T-helper 17 cell (primary cell): ENCODE measurements around the gene SPDYE4. TPM values are rescaled to one million over a fixed set of nuclear protein-coding genes. Genes with fewer than 3 reads are reported as not detected.
A peak's percentile ranks its signal among the peaks of the same experiment; 100 is the strongest.
"Not testable (repeated sequence)": the region's sequence is repeated elsewhere in the genome, so short reads cannot be mapped to it uniquely, and the experiment has no call there.

ENCODE experiments used
- ATAC-seq: fragments of 150-1000 bp; cut with Tn5 transposase; 2 replicates; pipeline ENCODE4 v1.10.0; 2021; ENCODE audit warnings: mild to moderate bottlenecking, moderate library complexity
- DNase-seq, 3 donors: peaks; one replicate each; pipeline versions ENCODE4 v3.0.0 to v3.0.0-alpha.2; 2020 to 2021
- H3K9me3 ChIP-seq: one replicate; pipeline ENCODE4 v1.7.0; 2013; ENCODE audit warnings: low read length, mild to moderate bottlenecking; ENCODE audit not compliant: control insufficient read depth, poor library complexity, severe bottlenecking
- H3K27ac Mint-ChIP-seq: one replicate; pipeline ENCODE4 v1.8.0; 2022; ENCODE audit warnings: mild to moderate bottlenecking, moderate library complexity, mixed read lengths
- H3K27me3 Mint-ChIP-seq: one replicate; pipeline ENCODE4 v1.8.0; 2022; ENCODE audit warnings: mixed read lengths
- H3K36me3 Mint-ChIP-seq: one replicate; pipeline ENCODE4 v1.8.0; 2022; ENCODE audit warnings: low read depth, mixed read lengths
- H3K4me1 Mint-ChIP-seq: one replicate; pipeline ENCODE4 v1.8.0; 2022; ENCODE audit warnings: mild to moderate bottlenecking, mixed read lengths
- H3K4me3 Mint-ChIP-seq: one replicate; pipeline ENCODE4 v1.8.0; 2022; ENCODE audit warnings: mild to moderate bottlenecking, moderate library complexity, mixed read lengths
- total RNA-seq, 4 donors: library from RNA in 2 of 4; stranded (reverse) in 2 of 4; gene quantifications; one replicate each; pipeline ENCODE4 v1.2.3 and lab custom pipeline; 2022 to 2026

The SPDYE4 gene, protein sequence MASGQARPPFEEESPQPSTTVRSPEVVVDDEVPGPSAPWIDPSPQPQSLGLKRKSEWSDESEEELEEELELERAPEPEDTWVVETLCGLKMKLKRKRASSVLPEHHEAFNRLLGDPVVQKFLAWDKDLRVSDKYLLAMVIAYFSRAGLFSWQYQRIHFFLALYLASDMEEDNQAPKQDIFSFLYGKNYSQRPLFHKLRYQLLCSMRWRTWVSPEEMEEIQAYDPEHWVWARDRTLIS
- not detected for total RNA-seq
- total RNA-seq (lab: John Stamatoyannopoulos, UW), result 0 reads per million in 2 donors

DNA sequence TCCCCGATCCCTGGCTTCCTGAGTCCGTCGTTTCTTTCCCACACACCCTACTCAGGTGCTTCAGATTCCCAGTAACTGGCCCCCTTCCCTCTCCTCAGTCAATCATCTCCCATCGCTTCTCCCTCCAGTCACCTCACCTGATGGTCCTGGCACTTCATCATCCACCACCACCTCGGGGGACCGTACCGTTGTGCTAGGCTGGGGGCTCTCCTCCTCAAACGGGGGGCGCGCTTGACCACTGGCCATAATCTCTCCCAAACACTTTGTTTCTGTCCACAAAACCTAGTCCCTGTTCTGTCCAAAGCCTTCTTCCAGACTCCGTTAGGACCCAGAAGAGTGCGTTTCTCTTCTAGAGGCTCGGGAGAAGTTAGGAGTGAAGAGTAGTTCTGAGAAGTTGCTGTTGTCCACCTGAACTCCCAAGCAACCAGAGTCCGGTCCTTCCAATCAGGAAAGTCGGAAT, at the start of gene SPDYE4:
Gene SPDYE4, minus strand, starts transcription at position 410 of the 460 bp plus-strand sequence. Its CDS starts 164 bp downstream, at position 246.
- peak within 1 kb of the TSS; percentile 15 for H3K4me3 Mint-ChIP-seq
- ATAC-seq (no peak), DNase-seq (no peak)
- peaks cover 3% of the 10 kb centered on the region for H3K4me1 Mint-ChIP-seq
- peaks cover 17% of the 10 kb centered on the region for H3K36me3 Mint-ChIP-seq
- no peak within 1 kb of the TSS for H3K27ac Mint-ChIP-seq
- peaks cover 71% of the 10 kb centered on the region for H3K27me3 Mint-ChIP-seq
- H3K9me3 ChIP-seq, result no peaks in the 10 kb centered on the region

DNA sequence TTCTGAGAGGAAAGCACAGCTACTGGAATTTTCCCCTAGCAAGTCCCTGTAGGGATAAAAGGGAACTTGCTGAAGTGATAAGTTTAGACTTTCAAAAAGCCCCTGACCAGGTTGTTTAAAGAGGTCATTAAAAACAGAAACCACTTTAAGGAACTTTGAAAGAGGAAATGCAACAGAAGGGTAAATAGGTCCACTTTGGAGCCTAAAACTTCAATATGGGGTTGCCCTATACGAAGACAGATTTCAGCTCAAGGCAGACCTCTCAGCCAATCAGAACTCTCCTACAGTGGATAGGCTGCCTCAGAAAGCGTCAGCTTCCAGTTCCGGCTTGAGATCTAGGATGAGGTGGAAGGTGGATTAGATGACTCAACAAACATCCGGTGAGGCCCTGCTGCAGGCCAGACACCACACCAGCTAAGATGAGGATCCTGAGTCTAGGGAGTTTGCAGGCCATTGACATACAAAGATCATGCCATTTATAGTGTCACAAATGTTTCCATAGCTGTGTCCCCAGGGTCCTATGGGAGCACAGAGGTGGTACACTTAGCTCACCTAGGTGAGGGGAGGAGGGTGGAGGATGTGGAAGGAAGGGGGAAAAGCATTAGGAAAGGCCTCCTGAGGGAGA, 48.7 kb upstream of the SPDYE4 start:
- H3K9me3 ChIP-seq, result peaks cover 3% of the 10 kb centered on the region
- H3K4me3 Mint-ChIP-seq, result no peak overlapping the region
- peak overlapping the region; percentile 71 for H3K27ac Mint-ChIP-seq
- ATAC-seq (peak; percentile 82), DNase-seq (no peak)
- H3K36me3 Mint-ChIP-seq, result peaks cover 4% of the 10 kb centered on the region
- H3K27me3 Mint-ChIP-seq, result no peaks in the 10 kb centered on the region
- H3K4me1 Mint-ChIP-seq, result peaks cover 5% of the 10 kb centered on the region

DNA sequence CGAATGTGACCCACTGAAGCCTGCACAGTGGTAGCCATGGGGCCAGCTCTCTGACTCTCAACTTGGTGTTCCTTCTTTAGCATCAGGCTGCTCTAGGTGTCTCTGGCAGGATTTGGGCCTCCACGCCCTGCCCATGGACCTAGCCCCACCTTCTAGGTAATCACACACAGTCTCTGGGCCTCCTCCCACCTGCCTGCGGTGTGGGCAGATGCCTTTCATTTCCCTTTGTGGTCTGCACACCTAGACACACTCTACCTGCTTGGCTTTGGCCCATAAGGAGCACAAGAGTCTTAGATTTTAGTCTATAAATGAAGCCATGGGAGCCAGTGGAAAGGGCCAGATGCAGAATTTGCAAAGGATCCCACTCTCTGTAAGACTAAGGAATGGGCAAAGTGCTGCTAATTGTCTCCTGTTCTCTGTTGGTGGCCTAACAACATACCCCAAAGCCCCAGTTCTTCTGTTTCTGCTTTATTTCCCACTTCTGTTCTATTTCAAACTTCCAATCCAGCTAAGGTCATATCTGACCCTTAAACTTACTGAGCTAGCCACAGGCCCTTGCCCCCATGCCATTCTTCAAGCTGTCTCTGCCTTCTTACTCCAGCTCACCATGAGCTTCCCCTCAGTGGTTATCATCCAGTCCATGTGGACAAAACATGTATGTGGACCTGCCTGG, 48.0 kb upstream of the SPDYE4 start:
- peaks cover 3% of the 10 kb centered on the region for H3K9me3 ChIP-seq
- DNase-seq (no peak), ATAC-seq (peak; percentile 52)
- peaks cover 4% of the 10 kb centered on the region for H3K36me3 Mint-ChIP-seq
- peak overlapping the region; percentile 71 for H3K27ac Mint-ChIP-seq
- no peaks in the 10 kb centered on the region for H3K27me3 Mint-ChIP-seq
- no peak overlapping the region for H3K4me3 Mint-ChIP-seq
- peaks cover 5% of the 10 kb centered on the region for H3K4me1 Mint-ChIP-seq

DNA sequence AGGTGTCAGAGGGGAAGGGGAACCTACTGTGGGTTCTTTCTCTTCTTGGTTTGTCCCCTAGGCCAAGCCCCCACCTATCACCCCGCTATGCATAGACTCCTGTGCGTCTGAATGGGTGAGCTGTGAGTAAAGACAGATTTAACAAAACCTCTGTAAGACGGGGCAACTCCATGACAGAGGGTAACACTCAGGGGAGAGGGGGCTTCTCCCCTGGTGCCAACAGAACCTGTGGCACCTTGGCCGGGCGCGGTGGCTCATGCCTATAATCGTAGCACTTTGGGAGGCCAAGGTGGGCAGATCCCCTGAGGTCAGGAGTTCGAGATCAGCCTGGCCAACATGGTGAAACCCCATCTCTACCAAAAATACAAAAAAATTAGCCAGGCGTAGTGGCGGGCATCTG, 47.0 kb upstream of the SPDYE4 start:
- not testable (repeated sequence) for ATAC-seq, H3K36me3 Mint-ChIP-seq, H3K4me3 Mint-ChIP-seq, H3K27me3 Mint-ChIP-seq, H3K9me3 ChIP-seq, DNase-seq, H3K4me1 Mint-ChIP-seq, H3K27ac Mint-ChIP-seq

DNA sequence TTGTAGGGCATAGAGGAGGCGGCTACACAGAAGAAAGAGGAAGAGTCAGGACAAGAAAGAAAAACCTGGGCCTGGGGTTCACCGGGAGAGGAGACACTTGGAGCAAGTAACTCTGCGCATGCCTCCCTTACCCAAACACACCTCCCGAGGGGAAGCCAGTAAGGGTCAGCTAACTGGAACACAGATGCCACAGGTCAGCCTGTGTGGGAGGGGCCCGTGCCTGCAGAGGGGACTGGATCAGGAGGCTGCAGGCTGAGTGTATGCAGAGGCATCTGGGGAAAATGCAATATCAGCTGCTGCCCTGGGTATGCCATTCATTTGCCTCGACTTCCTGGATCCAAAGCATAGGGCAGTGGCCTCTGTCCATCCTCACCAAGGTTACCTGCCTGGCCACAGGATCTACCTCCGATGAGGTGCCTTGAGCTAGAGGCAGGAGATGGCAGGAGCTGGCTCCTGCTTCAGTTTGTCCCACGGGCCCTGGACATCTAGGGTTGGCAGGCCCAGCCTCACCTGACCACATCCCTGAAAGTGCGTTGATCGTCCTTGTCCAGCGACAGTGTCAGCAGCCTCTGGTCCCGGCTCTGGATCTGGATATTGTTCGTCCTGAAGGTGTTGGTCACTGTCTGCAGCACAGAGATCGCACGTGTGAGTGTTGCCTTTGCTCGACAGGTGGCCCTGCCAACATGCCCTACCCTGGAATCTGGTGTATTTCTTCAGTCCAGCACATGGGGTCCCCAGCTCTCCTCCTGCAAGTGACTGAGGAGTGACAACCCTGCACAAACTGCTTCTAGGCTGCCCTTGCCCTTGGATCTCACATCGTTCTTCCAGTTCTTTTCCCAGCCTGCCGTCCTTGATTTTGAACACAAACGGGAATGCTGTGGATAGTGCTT, 45.4 kb upstream of the SPDYE4 start:
- no peak overlapping the region for H3K27ac Mint-ChIP-seq

DNA sequence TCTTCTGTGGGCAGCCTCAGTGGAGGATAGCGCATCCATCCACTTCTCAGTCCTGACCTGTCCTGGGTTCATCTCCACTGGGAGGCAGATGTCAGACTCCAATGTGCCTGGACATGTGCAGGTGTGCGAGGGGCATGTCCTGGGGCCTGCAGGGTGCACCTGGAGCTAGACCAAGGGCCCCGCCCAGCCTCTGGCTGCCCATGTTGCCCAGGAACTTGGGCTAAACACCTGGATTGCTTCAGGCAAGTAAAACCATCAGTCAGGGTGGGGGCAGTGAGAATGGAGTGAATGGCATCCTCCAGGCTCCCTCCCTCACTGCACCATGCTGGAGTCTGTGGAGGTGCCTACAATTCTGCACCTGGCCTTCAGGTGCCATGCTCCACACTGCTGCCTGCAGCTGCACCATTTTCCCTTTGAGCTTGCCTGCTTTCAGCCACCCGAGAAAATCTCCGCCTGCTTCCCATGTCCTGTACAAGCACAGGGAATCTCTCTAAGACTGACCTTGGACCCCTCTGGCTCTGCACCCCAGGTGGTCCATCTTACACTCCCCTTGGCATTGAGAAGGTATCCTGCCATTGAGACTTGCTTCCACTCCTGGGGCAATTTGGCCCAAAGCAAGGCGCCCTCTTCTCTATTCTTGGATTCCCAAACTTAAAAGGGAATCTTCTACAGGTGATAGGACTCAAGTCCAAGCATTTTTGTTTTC, 42.9 kb upstream of the SPDYE4 start:
- Mint-ChIP-seq H3K4me1 (peaks cover 2% of the 10 kb centered on the region), H3K36me3 (no peaks in the 10 kb centered on the region), H3K27ac (no peak overlapping the region), H3K4me3 (no peak overlapping the region), H3K27me3 (peaks cover 9% of the 10 kb centered on the region)
- DNase-seq (no peak), ATAC-seq (no peak)
- no peaks in the 10 kb centered on the region for H3K9me3 ChIP-seq

More for the DNA sequence above, 45.4 kb upstream of the SPDYE4 start:
- peaks cover under 1% of the 10 kb centered on the region for H3K9me3 ChIP-seq
- no peaks in the 10 kb centered on the region for H3K27me3 Mint-ChIP-seq
- DNase-seq, result no peak
- H3K4me3 Mint-ChIP-seq, result no peak overlapping the region
- peaks cover 2% of the 10 kb centered on the region for H3K36me3 Mint-ChIP-seq
- peaks cover 5% of the 10 kb centered on the region for H3K4me1 Mint-ChIP-seq
- ATAC-seq, result no peak

DNA sequence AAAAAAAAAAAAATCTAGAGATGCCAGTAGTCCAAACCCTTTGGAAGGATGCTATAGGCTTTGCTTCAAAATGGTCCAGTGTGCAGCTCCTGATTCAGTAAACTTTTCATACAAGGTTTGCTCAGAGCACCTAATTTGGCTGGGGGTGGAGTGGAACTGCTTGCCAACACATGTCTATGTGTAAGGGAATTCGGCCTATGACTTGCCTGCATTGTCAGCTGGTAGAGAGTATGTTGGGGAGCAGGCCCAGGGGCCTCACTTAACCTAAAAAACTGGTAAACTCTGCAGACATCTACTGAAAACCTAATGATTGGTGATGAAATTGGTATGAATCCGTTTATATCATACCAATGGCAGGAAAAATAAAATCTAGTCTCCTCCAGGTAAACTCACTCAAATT, 42.3 kb upstream of the SPDYE4 start:
- DNase-seq, result no peak
- H3K4me1 Mint-ChIP-seq, result peaks cover under 1% of the 10 kb centered on the region
- peaks cover 9% of the 10 kb centered on the region for H3K27me3 Mint-ChIP-seq
- no peak overlapping the region for H3K4me3 Mint-ChIP-seq
- H3K36me3 Mint-ChIP-seq, result no peaks in the 10 kb centered on the region
- no peaks in the 10 kb centered on the region for H3K9me3 ChIP-seq
- H3K27ac Mint-ChIP-seq, result no peak overlapping the region
- ATAC-seq, result no peak

DNA sequence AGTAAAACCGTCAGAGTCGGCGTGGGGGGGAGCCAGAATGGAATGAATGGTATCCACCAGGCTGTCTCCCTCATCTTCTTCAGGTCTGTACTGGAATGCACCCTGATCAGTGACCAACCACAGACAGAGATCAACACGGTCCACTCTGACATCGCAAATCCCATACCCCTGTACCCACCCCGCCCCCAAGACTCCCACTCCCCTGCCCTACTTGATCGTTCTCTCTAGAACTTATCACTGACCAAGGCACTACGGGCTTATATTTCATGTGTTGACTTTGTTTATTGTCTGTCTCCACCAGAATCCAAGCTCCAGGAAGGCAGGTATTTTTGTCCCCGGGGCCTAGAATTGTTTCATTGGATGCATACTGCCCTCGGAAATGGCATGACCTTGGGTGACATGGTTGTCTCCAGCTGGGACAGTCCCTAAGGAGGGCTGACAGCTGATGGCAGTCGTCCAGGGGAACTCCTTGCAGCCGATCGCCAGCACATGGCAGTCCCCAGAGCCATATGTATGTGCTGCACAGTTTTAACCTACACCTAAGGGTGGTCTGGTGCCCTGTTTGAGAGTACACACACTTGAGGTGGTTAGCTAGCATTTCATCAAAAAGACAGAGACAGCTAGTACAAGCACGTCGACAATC, 41.3 kb upstream of the SPDYE4 start:
- Mint-ChIP-seq H3K4me1 (no peaks in the 10 kb centered on the region), H3K27me3 (peaks cover 15% of the 10 kb centered on the region), H3K36me3 (no peaks in the 10 kb centered on the region), H3K4me3 (no peak overlapping the region), H3K27ac (no peak overlapping the region)
- ATAC-seq (no peak), DNase-seq (no peak)
- H3K9me3 ChIP-seq, result no peaks in the 10 kb centered on the region

DNA sequence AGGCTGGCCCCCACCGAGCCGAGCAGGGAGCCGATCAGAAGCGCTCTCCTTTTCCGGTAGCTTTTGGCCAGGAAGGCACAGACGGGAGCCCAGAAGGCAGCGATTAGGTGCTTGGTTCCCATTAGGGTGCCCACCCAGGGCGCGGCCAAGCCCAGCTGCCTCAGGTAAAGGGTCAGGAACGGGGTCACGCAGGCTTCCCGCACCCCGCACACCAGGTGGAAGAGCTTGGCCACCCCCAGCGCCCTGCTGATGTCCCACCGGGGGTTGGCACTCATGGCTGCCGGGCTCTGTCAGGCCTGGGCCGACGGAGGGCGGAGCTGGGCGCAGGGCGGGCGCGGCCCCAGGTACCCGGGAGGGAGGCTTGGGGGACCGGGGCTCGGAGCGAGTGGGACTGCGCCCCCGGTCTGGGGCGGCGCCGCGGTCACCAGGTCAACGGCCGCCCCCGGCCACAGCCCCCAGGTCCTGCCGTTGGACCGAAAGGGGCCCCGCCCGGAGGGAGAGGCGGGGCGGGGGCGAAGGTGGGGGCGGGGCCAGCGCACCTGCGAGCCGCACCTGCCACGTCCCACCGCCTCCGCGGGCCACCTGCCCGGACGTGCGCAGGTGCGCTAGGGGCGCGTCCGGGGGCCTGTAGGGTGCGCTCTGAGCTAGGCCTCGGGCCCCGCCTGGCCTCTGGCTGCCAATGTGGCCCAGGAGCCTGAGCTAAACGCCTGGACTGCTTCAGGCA, 40.7 kb upstream of the SPDYE4 start, which contains the start of gene MFSD6L:
Gene MFSD6L, minus strand, starts transcription at position 520 of the 724 bp plus-strand sequence. Its CDS starts 245 bp downstream, at position 275.
- peak; percentile 27 for ATAC-seq
- no peak within 1 kb of the TSS for H3K27ac Mint-ChIP-seq
- no peak within 1 kb of the TSS for H3K4me3 Mint-ChIP-seq
- DNase-seq, result no peak
- H3K4me1 Mint-ChIP-seq, result no peaks in the 10 kb centered on the region
- H3K9me3 ChIP-seq, result no peaks in the 10 kb centered on the region
- H3K27me3 Mint-ChIP-seq, result peaks cover 15% of the 10 kb centered on the region
- H3K36me3 Mint-ChIP-seq, result no peaks in the 10 kb centered on the region

DNA sequence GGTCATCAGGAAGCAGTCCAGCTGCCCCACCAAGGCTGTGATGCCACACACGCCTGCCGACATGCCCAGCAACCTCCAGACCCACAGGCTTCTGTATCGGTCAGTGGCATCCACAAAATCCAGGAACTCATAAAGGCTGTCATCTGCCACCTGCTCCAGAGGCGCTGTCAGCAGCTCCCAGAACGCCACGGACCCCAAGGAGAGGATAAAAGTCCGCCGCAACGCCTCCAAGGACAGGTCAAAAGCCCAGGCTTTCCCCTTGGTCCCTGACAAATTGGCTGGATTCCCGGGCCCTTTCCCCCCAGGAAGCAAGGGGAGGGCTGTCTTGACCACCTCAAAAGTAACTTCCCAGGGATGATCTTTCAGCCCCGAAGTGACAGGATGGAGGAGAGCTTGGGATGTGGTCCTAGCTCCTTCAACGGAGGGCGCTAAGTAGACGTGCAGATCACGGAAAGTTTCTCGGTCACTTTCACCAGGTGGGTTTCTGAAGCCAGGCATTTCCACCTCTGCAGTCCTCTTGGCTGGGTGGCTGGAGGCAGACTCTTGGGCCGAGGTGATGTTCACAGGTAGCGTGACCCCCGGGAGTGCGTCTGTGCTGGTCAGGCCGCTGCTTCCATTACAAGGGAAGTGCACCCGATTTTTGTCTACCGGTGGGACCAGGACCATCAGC, 40.0 kb upstream of the SPDYE4 start:
- H3K27me3 Mint-ChIP-seq, result peaks cover 15% of the 10 kb centered on the region
- H3K9me3 ChIP-seq, result no peaks in the 10 kb centered on the region
- no peaks in the 10 kb centered on the region for H3K36me3 Mint-ChIP-seq
- ATAC-seq (no peak), DNase-seq (no peak)
- no peak overlapping the region for H3K27ac Mint-ChIP-seq
- H3K4me3 Mint-ChIP-seq, result no peak overlapping the region
- no peaks in the 10 kb centered on the region for H3K4me1 Mint-ChIP-seq

DNA sequence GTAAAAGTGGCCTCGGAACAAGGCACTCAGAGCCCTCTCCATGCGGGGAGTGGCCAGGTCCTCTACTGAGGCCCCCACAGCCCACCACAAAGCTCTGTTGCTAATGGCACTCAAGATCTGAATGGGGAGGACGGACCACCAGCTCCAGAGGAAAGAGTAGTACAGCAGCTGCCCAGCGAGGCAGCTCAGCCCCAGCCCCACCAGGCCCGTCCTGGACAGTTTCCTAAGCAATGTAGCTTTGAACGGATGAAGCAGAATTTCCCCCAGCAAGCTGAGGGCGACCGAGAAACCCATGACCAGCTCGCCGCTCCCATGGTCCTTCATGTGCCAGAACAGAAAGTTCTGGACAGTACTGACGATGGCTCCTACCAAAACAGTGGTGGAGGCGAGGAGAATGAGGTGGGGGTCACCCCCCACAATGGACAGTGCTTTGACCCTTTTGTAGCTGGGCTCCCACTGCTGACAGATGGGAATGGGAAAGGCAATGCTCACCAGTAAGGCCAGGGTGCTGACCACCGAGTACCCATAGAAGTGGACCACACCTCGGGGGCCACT, 39.4 kb upstream of the SPDYE4 start:
- ATAC-seq, result no peak
- Mint-ChIP-seq H3K27me3 (peaks cover 15% of the 10 kb centered on the region), H3K27ac (no peak overlapping the region), H3K4me3 (no peak overlapping the region), H3K36me3 (no peaks in the 10 kb centered on the region), H3K4me1 (no peaks in the 10 kb centered on the region)
- H3K9me3 ChIP-seq, result no peaks in the 10 kb centered on the region
- DNase-seq, result no peak
